Karpas-422 (cell line): Measurements from ENCODE around the gene BACE1. TPM values are rescaled to one million over a fixed set of nuclear protein-coding genes. Genes with fewer than 3 reads are reported as not detected.

Experiments
- DNase-seq: peaks from one replicate; pipeline ENCODE4 v3.0.0-alpha.2; 2015
- H2AFZ ChIP-seq: fragments of 200-600 bp; sonication (generic); 2 replicates; pipeline ENCODE4 v1.6.1; 2014; ENCODE audit warnings: antibody characterized with exemption, low read length, mixed read lengths
- H3K27ac ChIP-seq: fragments of 200-600 bp; sonication (generic); 2 replicates; pipeline ENCODE4 v1.5.1; 2014; ENCODE audit warnings: mild to moderate bottlenecking, low read length, moderate library complexity
- H3K27me3 ChIP-seq: fragments of 200-600 bp; sonication (generic); 2 replicates; pipeline ENCODE4 v1.6.1; 2014; ENCODE audit warnings: low read length, mixed read lengths
- H3K36me3 ChIP-seq: fragments of 200-600 bp; sonication (generic); 2 replicates; pipeline ENCODE4 v1.6.1; 2014; ENCODE audit warnings: low read length, mixed read lengths; ENCODE audit not compliant: insufficient read depth
- H3K4me1 ChIP-seq: fragments of 200-600 bp; sonication (generic); 2 replicates; pipeline ENCODE4 v1.6.1; 2014; ENCODE audit warnings: mild to moderate bottlenecking, low read length, mixed read lengths
- H3K4me2 ChIP-seq: fragments of 200-600 bp; sonication (generic); 2 replicates; pipeline ENCODE4 v1.6.1; 2014; ENCODE audit warnings: low read length, low read depth, mild to moderate bottlenecking; ENCODE audit not compliant: poor library complexity, severe bottlenecking
- H3K4me3 ChIP-seq: fragments of 200-600 bp; sonication (generic); 2 replicates; pipeline ENCODE4 v1.5.1; 2014; ENCODE audit warnings: mild to moderate bottlenecking, antibody characterized with exemption, low read length, mixed read lengths
- H3K79me2 ChIP-seq: fragments of 200-600 bp; sonication (generic); 2 replicates; pipeline ENCODE4 v1.6.1; 2014; ENCODE audit warnings: mild to moderate bottlenecking, low read length, mixed read lengths
- H3K9ac ChIP-seq: fragments of 200-600 bp; sonication (generic); 2 replicates; pipeline ENCODE4 v1.6.0; 2014; ENCODE audit warnings: low read length
- H3K9me2 ChIP-seq: fragments of 200-600 bp; sonication (generic), shearing (Covaris generic); replicated peaks from 2 replicates; pipeline ENCODE4 v1.6.0; 2014; ENCODE audit warnings: mild to moderate bottlenecking, low read length, moderate library complexity; ENCODE audit not compliant: insufficient read depth
- H3K9me3 ChIP-seq: fragments of 300-700, 200-600 bp; sonication (generic); 2 replicates; pipeline ENCODE4 v1.6.1; 2014; ENCODE audit warnings: low read length, mixed read lengths
- H4K20me1 ChIP-seq: fragments of 200-600 bp; sonication (generic); 2 replicates; pipeline ENCODE4 v1.6.1; 2014; ENCODE audit warnings: mild to moderate bottlenecking, antibody characterized with exemption, low read length, low read depth; ENCODE audit not compliant: insufficient read depth
- total RNA-seq: library from RNA; depleted of rRNA; stranded (reverse); fragments of >200 nt; shearing (Covaris generic); gene quantifications from 2 replicates; pipeline ENCODE4 v1.2.3, GENCODE V29; 2014; ENCODE audit warnings: low replicate concordance

The BACE1 gene
- total RNA-seq, 1 experiment from 2014 or later: not detected

DNA sequence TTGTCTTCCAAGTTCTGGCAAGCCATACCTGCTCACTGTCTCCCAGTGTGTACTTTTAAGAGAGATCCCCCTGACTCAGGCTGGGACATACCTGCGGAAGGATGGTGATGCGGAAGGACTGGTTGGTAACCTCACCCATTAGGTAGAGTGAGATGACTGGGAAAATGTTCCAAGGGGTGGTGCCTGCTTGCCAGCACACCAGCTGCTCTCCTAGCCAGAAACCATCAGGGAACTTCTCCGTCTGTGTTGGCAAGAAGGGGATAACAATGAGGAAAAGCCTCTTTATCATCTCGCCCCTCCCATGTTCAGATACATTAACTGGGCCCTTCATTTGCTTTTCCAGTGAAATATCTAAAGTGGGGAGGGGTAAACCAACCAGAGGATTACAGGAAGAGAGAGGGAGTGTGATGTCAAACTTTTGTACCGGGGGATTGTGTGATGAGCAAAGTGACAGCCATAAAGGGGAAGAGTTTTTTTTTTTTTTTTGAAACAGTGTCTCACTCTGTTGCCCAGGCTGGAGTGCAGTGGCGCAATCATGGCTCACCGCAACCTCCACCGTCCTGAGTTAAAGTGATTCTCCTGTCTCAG is 25.2 kb downstream of the BACE1 start, which contains the start of gene BACE1-AS:
TSS of gene BACE1-AS (plus strand) at position 538 of the 588 bp plus-strand sequence.
- no peaks in the 10 kb centered on the region for H3K27me3 ChIP-seq

DNA sequence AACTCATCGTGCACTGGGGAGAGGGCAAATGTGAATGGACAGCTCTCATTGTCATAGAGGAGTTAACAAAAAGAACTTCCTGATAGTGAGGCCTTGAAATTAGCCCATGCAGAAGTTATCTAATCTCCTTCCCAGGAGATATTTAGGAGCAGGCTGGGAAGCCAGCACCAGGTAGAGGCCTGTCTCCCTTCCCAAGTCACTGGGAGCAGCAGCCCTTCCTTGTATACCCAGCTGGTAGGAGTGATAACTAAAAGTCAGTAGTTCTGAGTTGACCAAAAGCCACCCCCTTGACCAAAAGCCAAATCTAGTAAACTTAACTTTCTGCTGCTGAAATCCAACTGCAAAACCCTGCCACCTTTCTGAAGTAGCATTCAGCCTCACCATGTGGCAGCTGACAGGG is 26.3 kb downstream of the BACE1 start:
- no peaks in the 10 kb centered on the region for H3K9me2 ChIP-seq
- no peak overlapping the region for H3K4me3 ChIP-seq
- H2AFZ ChIP-seq: no peak overlapping the region
- H3K27ac ChIP-seq: no peak overlapping the region
- no peaks in the 10 kb centered on the region for H4K20me1 ChIP-seq
- DNase-seq: no peak
- no peaks in the 10 kb centered on the region for H3K27me3 ChIP-seq
- H3K9me3 ChIP-seq: no peaks in the 10 kb centered on the region
- no peaks in the 10 kb centered on the region for H3K36me3 ChIP-seq
- no peak overlapping the region for H3K9ac ChIP-seq
- H3K4me2 ChIP-seq: no peak overlapping the region
- H3K4me1 ChIP-seq: no peaks in the 10 kb centered on the region
- H3K79me2 ChIP-seq: no peaks in the 10 kb centered on the region

More for the DNA sequence above, 25.2 kb downstream of the BACE1 start, which contains the start of gene BACE1-AS:
- no peaks in the 10 kb centered on the region for H3K9me3 ChIP-seq
- H3K9ac ChIP-seq: no peak within 1 kb of the TSS
- no peak for DNase-seq
- no peak within 1 kb of the TSS for H3K27ac ChIP-seq
- H3K36me3 ChIP-seq: no peaks in the 10 kb centered on the region
- H3K9me2 ChIP-seq: no peaks in the 10 kb centered on the region
- no peak within 1 kb of the TSS for H2AFZ ChIP-seq
- no peak within 1 kb of the TSS for H3K4me3 ChIP-seq
- H4K20me1 ChIP-seq: no peaks in the 10 kb centered on the region
- H3K4me1 ChIP-seq: no peaks in the 10 kb centered on the region
- no peak within 1 kb of the TSS for H3K4me2 ChIP-seq
- no peaks in the 10 kb centered on the region for H3K79me2 ChIP-seq

DNA sequence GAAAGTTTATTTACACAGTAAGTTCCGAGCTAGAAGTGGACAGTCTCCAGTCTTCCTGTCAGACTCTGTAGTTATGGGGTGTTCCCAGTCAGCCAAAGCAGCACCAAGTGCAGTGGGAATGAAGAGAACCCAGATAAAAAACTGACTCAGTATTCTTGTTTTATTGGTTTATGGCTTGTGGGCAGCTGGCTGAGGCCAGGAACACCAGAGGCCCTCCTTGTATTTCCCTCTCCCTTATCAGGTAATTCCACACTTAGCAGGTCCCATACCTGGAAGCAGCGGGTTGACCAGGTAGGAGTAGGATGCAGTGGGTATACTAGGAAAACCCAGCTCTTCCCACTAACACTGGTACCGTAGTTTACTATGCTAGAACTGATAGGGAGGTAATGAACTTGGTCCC is 28.4 kb downstream of the BACE1 start:
- H3K4me1 ChIP-seq: no peaks in the 10 kb centered on the region
- no peaks in the 10 kb centered on the region for H3K79me2 ChIP-seq
- H4K20me1 ChIP-seq: no peaks in the 10 kb centered on the region
- no peak overlapping the region for H3K27ac ChIP-seq
- no peak for DNase-seq
- no peak overlapping the region for H2AFZ ChIP-seq
- no peak overlapping the region for H3K4me2 ChIP-seq
- no peak overlapping the region for H3K9ac ChIP-seq
- no peaks in the 10 kb centered on the region for H3K27me3 ChIP-seq
- H3K4me3 ChIP-seq: no peak overlapping the region
- H3K36me3 ChIP-seq: no peaks in the 10 kb centered on the region
- H3K9me2 ChIP-seq: no peaks in the 10 kb centered on the region
- no peaks in the 10 kb centered on the region for H3K9me3 ChIP-seq

DNA sequence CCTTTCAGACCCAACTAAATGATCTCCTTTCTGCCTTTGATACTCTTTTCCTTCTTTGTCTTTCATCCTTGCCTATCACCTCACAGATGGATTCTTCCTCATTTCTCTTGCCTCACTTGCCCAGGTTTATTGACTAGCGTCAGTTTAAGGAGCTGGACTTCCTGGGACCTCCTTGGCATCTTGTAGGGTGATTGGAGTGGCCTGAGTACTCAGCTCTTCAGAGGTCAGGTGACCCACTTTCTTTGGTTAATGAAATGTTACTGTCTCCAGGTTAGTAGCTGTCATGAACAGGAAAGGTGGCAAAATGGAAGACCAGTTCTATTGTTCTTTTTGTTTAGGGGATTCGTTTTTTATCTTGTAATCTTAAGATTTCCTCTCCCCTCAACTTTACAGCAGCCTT is 29.5 kb downstream of the BACE1 start:
- Histone ChIP-seq H2AFZ (no peak overlapping the region), H3K36me3 (no peaks in the 10 kb centered on the region), H3K4me3 (no peak overlapping the region), H3K4me2 (no peak overlapping the region), H3K79me2 (no peaks in the 10 kb centered on the region), H3K9ac (no peak overlapping the region), H4K20me1 (no peaks in the 10 kb centered on the region), H3K9me3 (no peaks in the 10 kb centered on the region), H3K4me1 (no peaks in the 10 kb centered on the region), H3K9me2 (no peaks in the 10 kb centered on the region), H3K27me3 (no peaks in the 10 kb centered on the region), H3K27ac (no peak overlapping the region)
- DNase-seq: no peak

DNA sequence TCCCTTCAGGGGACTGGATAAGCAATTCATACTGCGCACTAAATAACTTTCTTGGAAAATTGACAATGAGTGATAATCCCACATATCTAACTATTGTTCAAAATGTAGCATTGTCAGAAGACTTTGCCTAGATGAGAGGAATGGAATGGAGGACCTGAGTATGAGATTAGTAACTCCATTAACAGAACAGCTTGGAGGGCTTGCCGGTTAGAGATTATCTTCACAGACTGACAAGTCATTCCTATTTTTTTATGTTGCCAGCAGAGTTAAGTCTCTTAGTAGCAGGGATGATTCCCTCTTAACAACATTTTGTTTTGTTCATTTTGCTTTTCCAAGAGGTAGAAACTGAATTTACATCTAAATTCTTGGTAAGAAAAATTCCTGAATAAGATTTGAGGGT is 32.0 kb downstream of the BACE1 start:
- Histone ChIP-seq H3K4me2 (no peak overlapping the region), H3K4me3 (no peak overlapping the region), H3K4me1 (no peaks in the 10 kb centered on the region), H3K9ac (no peak overlapping the region), H3K36me3 (no peaks in the 10 kb centered on the region), H3K27ac (no peak overlapping the region), H3K9me2 (no peaks in the 10 kb centered on the region), H3K27me3 (no peaks in the 10 kb centered on the region), H3K79me2 (no peaks in the 10 kb centered on the region), H3K9me3 (no peaks in the 10 kb centered on the region), H4K20me1 (no peaks in the 10 kb centered on the region), H2AFZ (no peak overlapping the region)
- no peak for DNase-seq

DNA sequence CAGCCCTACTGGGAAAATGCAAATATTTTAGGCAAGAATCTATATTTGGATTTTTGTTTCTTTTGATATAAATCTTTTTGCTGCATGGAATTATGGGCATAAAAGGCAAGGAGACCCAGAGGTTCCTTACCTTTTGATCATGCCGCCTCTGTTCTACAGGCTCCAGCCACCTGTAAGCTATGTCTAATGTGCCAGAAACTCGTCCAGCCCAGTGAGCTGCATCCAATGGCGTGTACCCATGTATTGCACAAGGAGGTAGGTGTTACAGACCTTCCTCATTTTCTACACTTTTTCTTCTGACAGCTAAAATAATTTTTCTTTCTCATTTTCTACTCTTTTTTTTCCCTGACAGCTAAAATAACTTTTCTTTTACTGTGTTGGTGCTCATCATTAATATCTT is 33.1 kb downstream of the BACE1 start:
- no peaks in the 10 kb centered on the region for H3K4me1 ChIP-seq
- no peaks in the 10 kb centered on the region for H3K9me2 ChIP-seq
- H3K4me3 ChIP-seq: no peak overlapping the region

DNA sequence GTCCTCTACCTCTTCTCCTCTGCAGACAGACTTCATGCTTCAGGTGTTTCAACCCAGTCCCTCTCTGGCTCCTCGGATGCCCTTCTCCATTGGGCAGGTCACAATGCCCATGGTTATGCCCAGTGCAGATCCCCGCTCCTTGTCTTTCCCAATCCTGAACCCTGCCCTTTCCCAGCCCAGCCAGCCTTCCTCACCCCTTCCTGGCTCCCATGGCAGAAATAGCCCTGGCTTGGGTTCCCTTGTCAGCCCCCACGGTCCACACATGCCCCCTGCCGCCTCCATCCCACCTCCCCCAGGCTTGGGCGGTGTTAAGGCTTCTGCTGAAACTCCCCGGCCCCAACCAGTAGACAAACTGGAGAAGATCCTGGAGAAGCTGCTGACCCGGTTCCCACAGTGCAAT is 34.2 kb downstream of the BACE1 start:
- no peaks in the 10 kb centered on the region for H3K9me3 ChIP-seq
- H3K4me3 ChIP-seq: no peak overlapping the region
- no peaks in the 10 kb centered on the region for H3K27me3 ChIP-seq
- H3K79me2 ChIP-seq: no peaks in the 10 kb centered on the region
- H3K27ac ChIP-seq: no peak overlapping the region
- H2AFZ ChIP-seq: no peak overlapping the region
- no peaks in the 10 kb centered on the region for H3K4me1 ChIP-seq
- no peaks in the 10 kb centered on the region for H4K20me1 ChIP-seq
- no peak overlapping the region for H3K9ac ChIP-seq
- H3K36me3 ChIP-seq: no peaks in the 10 kb centered on the region
- H3K9me2 ChIP-seq: no peaks in the 10 kb centered on the region
- DNase-seq: no peak
- H3K4me2 ChIP-seq: no peak overlapping the region

More for the DNA sequence above, 33.1 kb downstream of the BACE1 start:
- Histone ChIP-seq H3K27ac (no peak overlapping the region), H3K9ac (no peak overlapping the region), H3K27me3 (no peaks in the 10 kb centered on the region), H3K79me2 (no peaks in the 10 kb centered on the region), H3K9me3 (no peaks in the 10 kb centered on the region), H3K4me2 (no peak overlapping the region), H2AFZ (no peak overlapping the region), H4K20me1 (no peaks in the 10 kb centered on the region), H3K36me3 (no peaks in the 10 kb centered on the region)
- no peak for DNase-seq

DNA sequence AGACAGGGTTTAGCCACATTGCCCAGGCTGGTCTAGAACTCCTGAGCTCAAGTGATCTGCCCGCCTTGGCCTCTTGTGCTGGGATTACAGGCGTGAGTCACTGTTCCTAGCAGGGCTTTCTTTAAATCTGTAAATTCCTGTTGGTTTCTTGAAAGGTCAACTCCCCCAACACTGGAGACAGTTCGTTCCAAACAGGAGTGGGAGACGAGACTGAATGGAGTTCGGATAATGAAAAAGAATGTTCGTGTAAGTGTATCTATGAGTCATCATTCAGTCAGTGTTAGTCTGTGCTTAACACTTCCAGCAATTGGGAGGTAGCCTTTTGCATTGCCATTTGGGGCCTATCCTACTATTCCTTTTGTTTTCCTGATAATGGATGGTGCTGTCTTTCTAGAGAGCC is 34.9 kb downstream of the BACE1 start:
- no peak for DNase-seq
- Histone ChIP-seq H3K4me1 (no peaks in the 10 kb centered on the region), H3K79me2 (no peaks in the 10 kb centered on the region), H3K36me3 (no peaks in the 10 kb centered on the region), H3K4me3 (no peak overlapping the region), H3K9ac (no peak overlapping the region), H3K9me3 (no peaks in the 10 kb centered on the region), H4K20me1 (no peaks in the 10 kb centered on the region), H2AFZ (no peak overlapping the region), H3K27me3 (no peaks in the 10 kb centered on the region), H3K9me2 (no peaks in the 10 kb centered on the region), H3K4me2 (no peak overlapping the region), H3K27ac (no peak overlapping the region)
